IMR-90 (cell line): Measurements from ENCODE around the gene TDRD7. TPM values are rescaled to one million over a fixed set of nuclear protein-coding genes. Genes with fewer than 3 reads are reported as not detected.

Source experiments
- ATAC-seq: fragments of 200-7000 bp; cut with Tn5 transposase; 2 replicates; pipeline ENCODE4 v1.9.1; 2020; ENCODE audit warnings: low read depth, mild to moderate bottlenecking, moderate library complexity
- BruUV-seq: library from RNA; stranded (reverse); fragments of 400-500 nt; replicated peaks from 2 replicates; lab custom pipeline; 2021; lab: Mats Ljungman, UMichigan
- CTCF ChIA-PET: fragments of 300-600 bp; formaldehyde crosslinking; extraction: SDS; loops from one replicate; lab custom pipeline; 2021; ENCODE audit warnings: antibody characterized with exemption; lab: Yijun Ruan, JAX
- POLR2A ChIA-PET: fragments of 300-600 bp; sonication (Branson Sonifier 250); formaldehyde crosslinking; loops from one replicate; lab custom pipeline; 2022; ENCODE audit warnings: antibody characterized with exemption; ENCODE audit not compliant: unreplicated experiment; lab: Charles Lee
- DNase-seq: peaks from one replicate; pipeline ENCODE4 v3.0.0; 2013
- H2AFZ ChIP-seq: replicated peaks from 2 replicates; pipeline ENCODE3; 2013; ENCODE audit warnings: low read length, mild to moderate bottlenecking; ENCODE audit not compliant: poor library complexity
- H2AK5ac ChIP-seq: 2 replicates; pipeline ENCODE4 v1.6.1; 2013; ENCODE audit warnings: low read depth, low read length, inconsistent platforms
- H2AK9ac ChIP-seq: replicated peaks from 2 replicates; pipeline ENCODE3; 2013; ENCODE audit warnings: mild to moderate bottlenecking, low read depth, low read length, moderate library complexity; ENCODE audit not compliant: poor library complexity
- H2BK120ac ChIP-seq: 2 replicates; pipeline ENCODE4 v1.6.1; 2013; ENCODE audit warnings: low read depth, low read length, inconsistent platforms
- H2BK15ac ChIP-seq: 3 replicates; pipeline ENCODE4 v1.6.1; 2013; ENCODE audit warnings: low read depth, low read length, inconsistent platforms
- H2BK20ac ChIP-seq: 2 replicates; pipeline ENCODE4 v1.6.1; 2013; ENCODE audit warnings: low read depth, mild to moderate bottlenecking, inconsistent platforms, low read length, moderate library complexity
- H2BK5ac ChIP-seq: 2 replicates; pipeline ENCODE4 v1.6.1; 2013; ENCODE audit warnings: mild to moderate bottlenecking, low read depth, low read length, inconsistent platforms; ENCODE audit not compliant: poor library complexity, severe bottlenecking
- H3K14ac ChIP-seq: replicated peaks from 2 replicates; pipeline ENCODE4 v1.6.1; 2013; ENCODE audit warnings: low read depth, low read length, inconsistent platforms
- H3K18ac ChIP-seq: 2 replicates; pipeline ENCODE4 v1.6.1; 2013; ENCODE audit warnings: low read depth, low read length, control low read depth
- H3K23ac ChIP-seq: 2 replicates; pipeline ENCODE4 v1.6.1; 2013; ENCODE audit warnings: low read depth, low read length, inconsistent platforms
- H3K27ac ChIP-seq: 2 replicates; pipeline ENCODE4 v1.5.1; 2013; ENCODE audit warnings: mild to moderate bottlenecking, control low read depth, low read length; ENCODE audit not compliant: insufficient read depth
- H3K27me3 ChIP-seq: 2 replicates; pipeline ENCODE4 v1.6.1; 2013; ENCODE audit warnings: low read length; ENCODE audit not compliant: control insufficient read depth, insufficient read depth
- H3K36me3 ChIP-seq: 2 replicates; pipeline ENCODE4 v1.6.1; 2013; ENCODE audit warnings: low read length, mixed read lengths; ENCODE audit not compliant: control insufficient read depth, insufficient read depth
- H3K4ac ChIP-seq: 2 replicates; pipeline ENCODE4 v1.6.1; 2013; ENCODE audit warnings: low read depth, low read length, inconsistent platforms
- H3K4me1 ChIP-seq: 2 replicates; pipeline ENCODE4 v1.6.1; 2013; ENCODE audit warnings: low read length, mixed read lengths; ENCODE audit not compliant: control insufficient read depth, insufficient read depth
- H3K4me2 ChIP-seq: 2 replicates; pipeline ENCODE4 v1.6.1; 2013; ENCODE audit warnings: low read depth, mild to moderate bottlenecking, control low read depth, low read length, moderate library complexity
- H3K4me3 ChIP-seq: 2 replicates; pipeline ENCODE4 v1.5.1; 2013; ENCODE audit warnings: low read depth, mild to moderate bottlenecking, control low read depth, low read length, moderate library complexity; ENCODE audit not compliant: insufficient read depth
- H3K56ac ChIP-seq: 2 replicates; pipeline ENCODE4 v1.6.1; 2013; ENCODE audit warnings: low read length, inconsistent platforms; ENCODE audit not compliant: insufficient read depth; ENCODE audit errors: extremely low read depth
- H3K79me1 ChIP-seq, 2 experiments: 2 replicates each; pipeline ENCODE4 v1.6.1; 2013; ENCODE audit warnings: low read length in 2 of 2, inconsistent platforms in 1 of 2, low read depth in 1 of 2
- H3K9ac ChIP-seq: 2 replicates; pipeline ENCODE4 v1.6.1; 2013; ENCODE audit warnings: low read depth, low read length, control low read depth
- H3K9me1 ChIP-seq: 2 replicates; pipeline ENCODE4 v1.6.1; 2013; ENCODE audit warnings: low read length, inconsistent platforms; ENCODE audit not compliant: insufficient read depth
- H3K9me3 ChIP-seq: 2 replicates; pipeline ENCODE4 v1.6.1; 2013; ENCODE audit warnings: low read length; ENCODE audit not compliant: control insufficient read depth, insufficient read depth
- H4K20me1 ChIP-seq: 2 replicates; pipeline ENCODE4 v1.6.1; 2013; ENCODE audit warnings: low read length, inconsistent platforms; ENCODE audit not compliant: insufficient read depth
- H4K5ac ChIP-seq: 2 replicates; pipeline ENCODE4 v1.6.1; 2013; ENCODE audit warnings: mild to moderate bottlenecking, low read depth, low read length, control low read depth
- H4K8ac ChIP-seq, 2 experiments: 2 replicates each; pipeline ENCODE4 v1.6.1; 2013; ENCODE audit warnings: low read depth in 2 of 2, low read length in 2 of 2, control low read depth in 1 of 2, inconsistent platforms in 1 of 2
- H4K91ac ChIP-seq: 2 replicates; pipeline ENCODE4 v1.6.1; 2013; ENCODE audit warnings: low read depth, low read length, inconsistent platforms; ENCODE audit not compliant: insufficient read depth
- ELK1 ChIP-seq: fragments of 150-350 bp; IDR thresholded peaks from 2 replicates; pipeline ENCODE4 v1.6.1; 2016; ENCODE audit warnings: low read depth, mild to moderate bottlenecking, low read length, moderate library complexity, borderline replicate concordance
- MXI1 ChIP-seq: IDR thresholded peaks from 2 replicates; pipeline ENCODE4 v1.6.1; 2012; ENCODE audit warnings: low read depth, mild to moderate bottlenecking, low read length, moderate library complexity, borderline replicate concordance
- RAD21 ChIP-seq: IDR thresholded peaks from 2 replicates; pipeline ENCODE4 v1.6.1; 2012; ENCODE audit warnings: low read length, improper control_type of control experiment
- WGBS, 2 experiments: methylation state at CpG; one replicate each; pipeline versions ENCODE4 v1.1.5 to v1.1.7; 2013; ENCODE audit warnings: missing lambda C conversion rate in 2 of 2; ENCODE audit not compliant: insufficient read length in 1 of 2; ENCODE audit errors: extremely low coverage in 2 of 2; 5-methylcytosine and 5-hydroxymethylcytosine counted together
- dilution Hi-C: fragments of 300-500 bp; cut with HindIII; formaldehyde crosslinking; loops from one replicate; pipeline ENCODE4 v1.14.3; 2018; ENCODE audit warnings: low sequenced_read_pairs; ENCODE audit not compliant: unreplicated experiment
- in situ Hi-C: fragments of 300-500 bp; cut with MboI; formaldehyde crosslinking; loops from 3 replicates; pipeline ENCODE4 v1.14.3; 2019; ENCODE audit warnings: low sequenced_read_pairs, inconsistent platforms, mixed read lengths
- intact Hi-C: fragments of 100-400 bp; cut with micrococcal nuclease; formaldehyde crosslinking; loops from 2 replicates; pipeline ENCODE4 v1.10.0; 2022
- polyA plus RNA-seq, 3 experiments: library from polyadenylated mRNA; depleted of rRNA; stranded (reverse); fragments of >200 nt; gene quantifications; 2 replicates each; pipeline ENCODE4 v1.2.3, GENCODE V29; 2012; ENCODE audit warnings: low replicate concordance in 1 of 3
- total RNA-seq: library from RNA; depleted of rRNA; stranded (reverse); fragments of >200 nt; gene quantifications from 2 replicates; pipeline ENCODE4 v1.2.3, GENCODE V29; 2012

The TDRD7 gene
- total and polyA plus RNA-seq, 2 of the 4 experiments (the other 2 are of a cell fraction) = 4.4 to 9.7 TPM

GRCh38 chr9:97505845-97506244 lies 93.9 kb downstream of the TDRD7 start:
- no peak overlapping the region for H3K18ac ChIP-seq
- dilution Hi-C loops = no loop called here
- H4K20me1 ChIP-seq = 0 out of 2 replicates have a peak, but pooled peaks cover 3% of the 10 kb centered on the region
- H2BK15ac ChIP-seq = no peak overlapping the region
- no TSS peak for BruUV-seq
- TF ChIP-seq MXI1 (no peak), ELK1 (no peak), RAD21 (no peak)
- H3K56ac ChIP-seq = no peak overlapping the region
- no peak overlapping the region for H2BK120ac ChIP-seq
- H3K27me3 ChIP-seq = peaks cover 20% of the 10 kb centered on the region
- H3K9me1 ChIP-seq = peaks cover 3% of the 10 kb centered on the region
- peaks cover 19% of the 10 kb centered on the region; the same call in 1 of the 2 replicates for H3K4me1 ChIP-seq
- no peak overlapping the region for H4K5ac ChIP-seq
- no peaks in the 10 kb centered on the region for H3K9me3 ChIP-seq
- WGBS, 2 experiments = 100% methylated on average over 1 of the region's 3 CpGs; no CpG with 5 or more reads in 1 of the 2 experiments
- H2AK9ac ChIP-seq = no peak overlapping the region
- H4K91ac ChIP-seq = no peak overlapping the region
- H2BK20ac ChIP-seq = no peak overlapping the region
- H2AK5ac ChIP-seq = 0 out of 2 replicates have a peak overlapping the region, but pooled peaks have one; percentile 3
- intact Hi-C loops = no loop called here
- H3K4me3 ChIP-seq = no peak overlapping the region
- ChIA-PET CTCF (interaction anchor here (1.1 to 1.6 kb wide), 3 partner anchors 11 to 93 kb away, joined by 3 to 4 read pairs (median 3); no protein-coding TSS in a partner anchor), POLR2A (no interaction called here)
- in situ Hi-C loops = no loop called here
- no peak overlapping the region for H3K23ac ChIP-seq
- H2BK5ac ChIP-seq = no peak overlapping the region
- H3K27ac ChIP-seq = no peak overlapping the region
- H3K4me2 ChIP-seq = no peak overlapping the region
- H3K4ac ChIP-seq = no peak overlapping the region
- no peak overlapping the region for H2AFZ ChIP-seq
- H3K14ac ChIP-seq = no peak overlapping the region
- no peak overlapping the region for H4K8ac ChIP-seq
- no peak overlapping the region for H3K9ac ChIP-seq
- H3K79me1 ChIP-seq = 0 out of 4 replicates have a peak, but pooled peaks cover 0 to 3% of the 10 kb centered on the region in 2 experiments
- DNase-seq = no peak
- H3K36me3 ChIP-seq = no peaks in the 10 kb centered on the region
- ATAC-seq = no peak
